Epithelial cell of esophagus (primary cell): ENCODE measurements around the gene GADL1.

Experiments
- DNase-seq: peaks from one replicate; pipeline ENCODE4 v3.0.0; 2010; ENCODE audit warnings: low read depth
- H3K4me3 ChIP-seq: 2 replicates; pipeline ENCODE4 v1.5.1; 2011; ENCODE audit warnings: mild to moderate bottlenecking, low read length, control low read depth
- TF ChIP-seq, protein P1 (sequence below): IDR thresholded peaks from 2 replicates; pipeline ENCODE4 v1.5.1; 2011; ENCODE audit warnings: low read depth, mild to moderate bottlenecking, low read length, control low read depth, inconsistent platforms; ENCODE audit not compliant: insufficient read depth; ENCODE audit errors: missing control alignments

Gene GADL1

DNA sequence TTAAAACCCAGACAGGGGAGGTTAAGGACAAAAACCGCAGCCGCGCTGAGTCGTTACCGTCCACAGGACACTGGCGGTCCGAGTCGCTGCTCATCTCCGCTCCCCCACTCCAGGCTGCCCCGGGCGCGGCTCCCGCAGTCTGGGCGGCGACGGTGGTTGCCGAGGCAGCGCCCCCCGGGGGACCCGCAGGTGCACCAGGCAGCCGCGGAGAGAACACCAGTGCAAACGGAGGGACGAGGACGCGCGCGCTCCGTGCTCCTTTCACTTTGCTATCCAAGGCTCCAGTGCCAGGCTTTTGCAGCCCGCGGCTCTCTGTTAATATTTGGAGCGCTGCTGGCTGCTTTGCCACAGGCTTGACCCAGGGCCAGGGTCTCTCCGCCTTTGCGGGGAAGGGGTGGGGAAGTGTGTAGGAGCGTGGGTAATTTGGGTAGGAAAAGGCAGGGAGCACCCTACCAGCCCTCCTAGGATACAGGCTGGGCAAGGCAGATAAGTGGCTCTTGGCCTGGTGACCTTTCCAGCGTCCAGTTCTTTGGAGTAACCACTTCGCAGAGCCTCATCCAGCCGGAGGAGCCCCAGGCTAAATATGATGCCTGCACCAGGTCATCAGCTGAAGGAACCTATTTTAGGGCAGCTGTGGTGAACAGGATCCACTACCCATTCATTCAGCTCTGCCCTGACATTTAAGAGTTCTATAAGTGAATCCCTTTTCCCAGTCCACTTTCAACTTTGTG lies at the start of gene GADL1:
GADL1 (minus strand) TSS at position 141 of the 731 bp plus-strand sequence; CDS start at position 94, 47 bp downstream.
- TF ChIP-seq, protein P1, sequence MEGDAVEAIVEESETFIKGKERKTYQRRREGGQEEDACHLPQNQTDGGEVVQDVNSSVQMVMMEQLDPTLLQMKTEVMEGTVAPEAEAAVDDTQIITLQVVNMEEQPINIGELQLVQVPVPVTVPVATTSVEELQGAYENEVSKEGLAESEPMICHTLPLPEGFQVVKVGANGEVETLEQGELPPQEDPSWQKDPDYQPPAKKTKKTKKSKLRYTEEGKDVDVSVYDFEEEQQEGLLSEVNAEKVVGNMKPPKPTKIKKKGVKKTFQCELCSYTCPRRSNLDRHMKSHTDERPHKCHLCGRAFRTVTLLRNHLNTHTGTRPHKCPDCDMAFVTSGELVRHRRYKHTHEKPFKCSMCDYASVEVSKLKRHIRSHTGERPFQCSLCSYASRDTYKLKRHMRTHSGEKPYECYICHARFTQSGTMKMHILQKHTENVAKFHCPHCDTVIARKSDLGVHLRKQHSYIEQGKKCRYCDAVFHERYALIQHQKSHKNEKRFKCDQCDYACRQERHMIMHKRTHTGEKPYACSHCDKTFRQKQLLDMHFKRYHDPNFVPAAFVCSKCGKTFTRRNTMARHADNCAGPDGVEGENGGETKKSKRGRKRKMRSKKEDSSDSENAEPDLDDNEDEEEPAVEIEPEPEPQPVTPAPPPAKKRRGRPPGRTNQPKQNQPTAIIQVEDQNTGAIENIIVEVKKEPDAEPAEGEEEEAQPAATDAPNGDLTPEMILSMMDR: no peak
- peak within 1 kb of the TSS; percentile 28 for H3K4me3 ChIP-seq
- peak; percentile 22 for DNase-seq

GRCh38 chr3:30944124-30944523 lies 49.7 kb upstream of the GADL1 start:
- TF ChIP-seq, protein P1: no peak
- H3K4me3 ChIP-seq: no peak overlapping the region
- no peak for DNase-seq

DNA sequence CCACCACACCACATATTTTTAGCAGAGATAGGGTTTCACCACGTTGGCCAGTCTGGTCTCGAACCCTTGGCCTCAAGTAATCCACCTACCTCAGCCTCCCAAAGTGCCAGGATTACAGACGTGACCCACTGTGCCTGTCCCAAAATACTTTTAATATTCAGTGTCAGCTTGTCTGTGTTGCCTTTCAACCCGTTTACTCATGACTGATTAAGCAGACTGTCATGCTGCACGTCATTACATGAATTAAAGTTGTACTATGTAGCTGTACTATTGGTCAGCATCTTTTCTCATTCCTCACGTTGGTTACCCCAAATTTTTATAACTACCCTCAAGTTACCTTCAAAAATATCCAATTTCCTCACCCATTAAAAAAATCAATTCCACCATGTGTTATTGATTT lies 48.7 kb upstream of the GADL1 start:
- no peak overlapping the region for H3K4me3 ChIP-seq
- TF ChIP-seq, protein P1: no peak

DNA sequence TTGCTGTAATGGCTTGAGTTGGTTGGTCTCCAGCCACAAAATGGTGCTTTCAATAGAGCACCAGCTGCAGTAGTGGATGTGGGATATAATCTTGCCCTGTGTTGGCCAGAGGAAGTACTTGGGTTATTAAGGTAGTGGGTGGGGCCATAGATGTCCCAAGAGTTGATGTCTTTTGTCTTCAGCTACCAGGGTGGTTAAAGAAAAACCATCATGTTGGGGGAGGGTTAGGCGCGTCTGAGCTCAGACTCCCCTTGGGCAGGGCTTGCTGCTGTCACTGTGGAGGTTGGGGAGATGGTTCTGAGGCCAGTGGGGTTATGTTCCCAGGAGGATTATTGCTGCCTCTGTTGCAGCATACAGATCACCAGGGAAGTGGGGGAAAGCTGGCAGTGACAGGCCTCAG lies 46.9 kb upstream of the GADL1 start:
- no peak overlapping the region for H3K4me3 ChIP-seq
- TF ChIP-seq, protein P1: no peak
- no peak for DNase-seq

More for the DNA sequence above, 48.7 kb upstream of the GADL1 start:
- peak; percentile 68 for DNase-seq

DNA sequence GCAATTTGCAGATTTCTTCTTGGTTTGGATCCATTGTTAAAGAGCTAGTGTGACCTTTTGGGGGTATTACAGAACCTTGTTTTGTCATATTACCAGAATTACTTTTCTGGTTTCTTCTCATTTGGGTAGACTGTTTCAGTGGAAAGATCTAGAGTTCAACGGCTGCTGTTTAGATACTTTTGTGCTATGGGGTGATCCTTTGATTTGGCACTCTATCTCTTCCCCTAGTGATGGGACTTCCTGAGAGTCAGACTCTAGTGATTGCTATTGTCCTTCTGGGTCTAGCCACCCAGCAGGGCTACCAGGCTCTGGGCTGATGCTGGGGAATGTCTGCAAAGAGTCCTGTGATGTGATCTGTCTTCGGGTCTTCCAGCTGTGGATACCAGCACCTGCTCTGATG lies 46.3 kb upstream of the GADL1 start:
- H3K4me3 ChIP-seq: no peak overlapping the region
- TF ChIP-seq, protein P1: no peak
- no peak for DNase-seq

DNA sequence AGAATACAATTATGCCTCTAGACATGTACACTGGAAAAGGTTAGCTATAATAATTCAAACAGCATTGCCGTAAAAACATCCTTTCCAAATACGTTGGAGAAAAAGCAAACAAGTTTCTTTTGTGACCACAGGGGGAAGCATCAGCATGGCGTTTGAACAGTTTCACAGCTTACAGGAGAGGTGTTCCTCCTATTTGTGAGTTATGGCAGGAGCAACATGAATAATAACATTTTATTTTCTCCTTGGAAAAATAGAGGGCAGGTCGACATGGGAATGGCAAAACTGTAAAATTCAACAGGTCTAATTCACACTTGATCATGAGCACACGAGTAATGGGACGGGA lies 39.7 kb upstream of the GADL1 start:
- TF ChIP-seq, protein P1: peak; percentile 73
- peak; percentile 63 for DNase-seq
- H3K4me3 ChIP-seq: no peak overlapping the region
